Prostate gland (tissue), 2 donors: Measurements from ENCODE around the gene ZNF627. TPM values are rescaled to one million over a fixed set of nuclear protein-coding genes. Genes with fewer than 3 reads are reported as not detected.
"Not testable (repeated sequence)": the region's sequence is repeated elsewhere in the genome, so short reads cannot be mapped to it uniquely, and the experiment has no call there.

ENCODE experiments used
- DNase-seq: peaks from one replicate; pipeline ENCODE4 v3.0.0-alpha.2; 2019; ENCODE audit warnings: low spot score
- H3K27ac ChIP-seq, 2 donors: fragments of 200-600 bp; sonication (generic); 2 replicates each; pipeline ENCODE4 v1.5.1; 2017 to 2019
- H3K27me3 ChIP-seq: fragments of 200-600 bp; sonication (generic); replicated peaks from 2 replicates; pipeline ENCODE4 v1.5.1; 2019; ENCODE audit not compliant: insufficient read depth
- H3K36me3 ChIP-seq, 2 donors: fragments of 200-600 bp; sonication (generic); 1 replicate in 1 of 2; 2 replicates in 1 of 2; pipeline versions ENCODE4 v1.5.1 to v1.8.1; 2017 to 2019
- H3K4me1 ChIP-seq: fragments of 200-600 bp; sonication (generic); replicated peaks from 2 replicates; pipeline ENCODE4 v1.5.1; 2019
- H3K4me3 ChIP-seq, 2 donors: fragments of 200-600 bp; sonication (generic); 2 replicates each; pipeline ENCODE4 v1.5.1; 2017 to 2019
- H3K9me3 ChIP-seq: fragments of 200-600 bp; sonication (generic); 2 replicates; pipeline ENCODE4 v1.5.1; 2017
- POLR2A ChIP-seq: fragments of 450-650 bp; IDR thresholded peaks from one replicate; pipeline ENCODE4 v1.6.1; 2016; ENCODE audit warnings: antibody characterized with exemption, mild to moderate bottlenecking
- POLR2AphosphoS5 ChIP-seq: sonication (generic); formaldehyde crosslinking; IDR thresholded peaks from one replicate; pipeline ENCODE4 v1.6.1; 2017; ENCODE audit warnings: antibody characterized with exemption
- WGBS: methylation state at CpG from one replicate; pipeline ENCODE4 v1.1.5; 2018; 5-methylcytosine and 5-hydroxymethylcytosine counted together
- intact Hi-C: fragments of 100-400 bp; cut with DNase I; formaldehyde crosslinking; loops from one replicate; pipeline ENCODE4 v1.14.2; 2022
- total RNA-seq, 2 donors: library from RNA; depleted of rRNA; stranded (reverse); fragments of >200 nt; gene quantifications; one replicate each; pipeline ENCODE4 v1.1.0, GENCODE V29; 2016
- TF ChIP-seq, protein P1 (sequence below), 4 experiments: fragments of 200-600 bp in 2 of 4; fragments of 450-650 bp in 2 of 4; sonication (generic) in 2 of 4; IDR thresholded peaks; 1 replicate in 3 of 4; 2 replicates in 1 of 4; pipeline ENCODE4 v1.5.1; 2016 to 2019; ENCODE audit warnings: antibody characterized with exemption in 4 of 4, mild to moderate bottlenecking in 2 of 4, moderate library complexity in 2 of 4

The ZNF627 gene
- total RNA-seq, 2 donors from 2014 or later, result 17.8 to 20.5 TPM

DNA sequence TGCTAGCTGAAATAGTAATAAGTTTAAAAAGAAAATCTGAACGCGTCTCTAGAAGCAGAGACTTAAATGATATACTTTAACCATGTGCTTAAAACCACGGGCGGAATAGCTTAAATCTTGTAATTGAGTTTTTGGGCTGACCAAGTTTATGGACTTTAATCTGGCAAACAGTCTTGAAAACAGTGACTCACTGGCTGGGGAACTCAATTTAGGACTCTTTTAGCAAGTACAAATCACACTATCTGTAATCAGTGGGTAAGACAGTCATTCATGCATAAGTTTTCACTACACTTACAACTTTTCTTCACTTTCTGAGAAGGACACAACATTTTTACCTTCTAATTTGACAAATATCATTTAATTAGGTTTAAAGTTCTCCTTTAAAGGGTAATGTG, 26.8 kb downstream of the ZNF627 start:
- TF ChIP-seq, protein P1, sequence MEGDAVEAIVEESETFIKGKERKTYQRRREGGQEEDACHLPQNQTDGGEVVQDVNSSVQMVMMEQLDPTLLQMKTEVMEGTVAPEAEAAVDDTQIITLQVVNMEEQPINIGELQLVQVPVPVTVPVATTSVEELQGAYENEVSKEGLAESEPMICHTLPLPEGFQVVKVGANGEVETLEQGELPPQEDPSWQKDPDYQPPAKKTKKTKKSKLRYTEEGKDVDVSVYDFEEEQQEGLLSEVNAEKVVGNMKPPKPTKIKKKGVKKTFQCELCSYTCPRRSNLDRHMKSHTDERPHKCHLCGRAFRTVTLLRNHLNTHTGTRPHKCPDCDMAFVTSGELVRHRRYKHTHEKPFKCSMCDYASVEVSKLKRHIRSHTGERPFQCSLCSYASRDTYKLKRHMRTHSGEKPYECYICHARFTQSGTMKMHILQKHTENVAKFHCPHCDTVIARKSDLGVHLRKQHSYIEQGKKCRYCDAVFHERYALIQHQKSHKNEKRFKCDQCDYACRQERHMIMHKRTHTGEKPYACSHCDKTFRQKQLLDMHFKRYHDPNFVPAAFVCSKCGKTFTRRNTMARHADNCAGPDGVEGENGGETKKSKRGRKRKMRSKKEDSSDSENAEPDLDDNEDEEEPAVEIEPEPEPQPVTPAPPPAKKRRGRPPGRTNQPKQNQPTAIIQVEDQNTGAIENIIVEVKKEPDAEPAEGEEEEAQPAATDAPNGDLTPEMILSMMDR (IDR thresholded peaks at IDR 0.05), result no peak
- TF ChIP-seq POLR2A (no peak), POLR2AphosphoS5 (no peak)
- H3K36me3 ChIP-seq, result no peaks in the 10 kb centered on the region
- WGBS, result 43% methylated on average over 4 of the region's 4 CpGs
- no peaks in the 10 kb centered on the region for H3K9me3 ChIP-seq
- no peaks in the 10 kb centered on the region for H3K27me3 ChIP-seq
- intact Hi-C loops, result no loop called here
- no peak for DNase-seq
- peak overlapping the region in 1 of 2 donors; percentile 28 for H3K4me3 ChIP-seq
- H3K27ac ChIP-seq, result peak overlapping the region in 1 of 2 donors; percentile 10
- H3K4me1 ChIP-seq, result no peaks in the 10 kb centered on the region

GRCh38 chr19:11626252-11626651, 29.0 kb downstream of the ZNF627 start:
- Histone ChIP-seq H3K4me3 (no peak overlapping the region), H3K27me3 (no peaks in the 10 kb centered on the region), H3K4me1 (no peaks in the 10 kb centered on the region), H3K36me3 (no peaks in the 10 kb centered on the region), H3K9me3 (no peaks in the 10 kb centered on the region), H3K27ac (no peak overlapping the region)
- 74% methylated on average over 15 of the region's 15 CpGs for WGBS
- DNase-seq, result no peak
- TF ChIP-seq POLR2AphosphoS5 (no peak), POLR2A (no peak)
- TF ChIP-seq, protein P1 (IDR thresholded peaks at IDR 0.05), result no peak
- intact Hi-C loops, result no loop called here

GRCh38 chr19:11633223-11633622, 35.9 kb downstream of the ZNF627 start:
- no peak overlapping the region for H3K27ac ChIP-seq

GRCh38 chr19:11634018-11634662, 36.9 kb downstream of the ZNF627 start:
- H3K36me3 ChIP-seq, H3K27ac ChIP-seq, H3K27me3 ChIP-seq, H3K4me1 ChIP-seq, H3K4me3 ChIP-seq, H3K9me3 ChIP-seq, intact Hi-C loops, DNase-seq: not testable (repeated sequence)
- 85% methylated on average over 3 of the region's 3 CpGs for WGBS

More at GRCh38 chr19:11633223-11633622, 35.9 kb downstream of the ZNF627 start:
- TF ChIP-seq, protein P1 (IDR thresholded peaks at IDR 0.05), result no peak
- Histone ChIP-seq H3K4me3 (no peak overlapping the region), H3K4me1 (no peaks in the 10 kb centered on the region), H3K36me3 (no peaks in the 10 kb centered on the region), H3K9me3 (no peaks in the 10 kb centered on the region), H3K27me3 (no peaks in the 10 kb centered on the region)
- no peak for DNase-seq
- intact Hi-C loops, result no loop called here
- WGBS, result 84% methylated on average over 9 of the region's 9 CpGs

- Histone ChIP-seq H3K9me3 (no peaks in the 10 kb centered on the region), H3K36me3 (no peaks in the 10 kb centered on the region), H3K27me3 (no peaks in the 10 kb centered on the region), H3K27ac (no peak overlapping the region), H3K4me1 (no peaks in the 10 kb centered on the region), H3K4me3 (peak overlapping the region in 1 of 2 donors; percentile 47)
- WGBS, result 3% methylated on average over 7 of the region's 7 CpGs
- no peak for DNase-seq
- intact Hi-C loops, result no loop called here
- TF ChIP-seq POLR2AphosphoS5 (no peak), POLR2A (no peak)
- TF ChIP-seq, protein P1 (IDR thresholded peaks at IDR 0.05), result no peak
Measured at GRCh38 chr19:11639245-11639601, 41.9 kb downstream of the ZNF627 start.
